GM18526 (cell line): Measurements from ENCODE around the gene TFPT.

Source experiments
- POLR2A ChIP-seq: IDR thresholded peaks from 3 replicates; pipeline ENCODE4 v1.6.1; 2011; ENCODE audit not compliant: insufficient read length; ENCODE audit errors: extremely low read depth

Gene TFPT

DNA sequence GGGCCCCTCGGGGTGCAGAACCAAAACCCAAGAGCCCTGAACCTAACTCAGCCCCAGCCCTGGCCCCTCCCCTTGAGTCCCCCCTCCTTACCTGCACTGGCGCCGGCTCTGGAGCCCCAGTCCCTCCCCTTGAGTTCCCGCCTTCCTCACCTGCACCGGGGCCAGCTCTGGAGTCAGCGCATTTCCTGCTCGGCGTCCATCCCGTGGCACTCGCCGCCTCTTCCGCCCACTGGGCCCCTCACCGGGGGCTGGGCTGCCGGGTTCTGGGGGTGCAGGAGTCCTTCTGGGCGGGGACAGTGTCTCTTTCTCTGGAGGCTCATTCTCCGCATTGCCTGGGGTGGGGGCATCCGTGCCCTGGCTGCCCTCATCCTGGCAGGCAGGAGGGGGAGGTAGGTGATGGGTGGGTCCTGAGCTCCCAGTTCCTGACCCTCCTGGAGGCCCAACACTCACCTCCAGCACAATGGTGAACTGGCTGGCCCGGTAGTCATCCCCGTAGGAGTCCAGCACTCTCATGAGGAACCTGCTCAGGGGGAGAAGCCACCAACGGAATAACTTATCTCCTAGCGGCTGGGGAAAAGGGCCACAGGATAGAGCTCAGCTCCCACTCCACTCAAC is 7.5 kb downstream of the TFPT start:
- no peak for TF ChIP-seq POLR2A

DNA sequence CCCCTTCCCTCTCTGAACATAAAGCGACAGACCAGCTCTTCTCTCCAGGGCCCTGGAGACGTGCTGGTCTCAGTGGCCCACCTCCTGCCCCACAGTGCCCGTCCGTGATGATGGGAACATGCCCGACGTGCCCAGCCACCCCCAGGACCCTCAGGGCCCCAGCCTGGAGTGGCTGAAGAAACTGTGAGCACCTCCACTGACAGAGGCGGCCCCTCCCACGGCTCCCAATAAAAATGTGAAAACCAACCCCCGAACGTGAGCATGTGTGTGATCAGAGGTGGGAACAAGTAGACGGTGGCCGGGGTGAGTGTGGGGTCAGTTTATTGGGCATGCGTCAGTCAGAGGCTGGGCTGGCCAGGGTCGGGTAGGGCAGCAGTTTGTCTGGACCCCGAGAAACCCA is 8.7 kb downstream of the TFPT start:
- TF ChIP-seq POLR2A, result no peak

DNA sequence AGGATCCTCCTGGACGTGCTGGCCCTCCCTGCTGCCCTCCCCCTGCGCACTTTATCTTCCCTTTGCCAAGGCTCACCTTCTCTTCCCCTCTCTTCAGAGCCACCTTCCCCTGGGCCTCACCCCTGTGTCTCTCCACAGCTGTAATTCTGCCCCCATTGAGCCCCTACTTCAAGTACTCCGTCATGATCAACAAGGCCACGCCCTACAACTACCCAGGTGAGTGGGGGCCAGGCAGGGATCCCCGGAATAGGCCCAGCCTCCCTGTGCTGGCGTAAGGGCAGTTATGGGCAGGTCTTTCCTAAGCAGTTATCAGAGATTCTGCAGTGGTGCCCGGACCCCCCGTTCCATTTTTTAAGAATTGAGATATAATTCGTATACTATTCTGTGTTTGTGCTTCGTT is 9.7 kb downstream of the TFPT start:
- no peak for TF ChIP-seq POLR2A

- no peak for TF ChIP-seq POLR2A
Measured at GRCh38 chr19:54104998-54105715, 10.3 kb downstream of the TFPT start.

DNA sequence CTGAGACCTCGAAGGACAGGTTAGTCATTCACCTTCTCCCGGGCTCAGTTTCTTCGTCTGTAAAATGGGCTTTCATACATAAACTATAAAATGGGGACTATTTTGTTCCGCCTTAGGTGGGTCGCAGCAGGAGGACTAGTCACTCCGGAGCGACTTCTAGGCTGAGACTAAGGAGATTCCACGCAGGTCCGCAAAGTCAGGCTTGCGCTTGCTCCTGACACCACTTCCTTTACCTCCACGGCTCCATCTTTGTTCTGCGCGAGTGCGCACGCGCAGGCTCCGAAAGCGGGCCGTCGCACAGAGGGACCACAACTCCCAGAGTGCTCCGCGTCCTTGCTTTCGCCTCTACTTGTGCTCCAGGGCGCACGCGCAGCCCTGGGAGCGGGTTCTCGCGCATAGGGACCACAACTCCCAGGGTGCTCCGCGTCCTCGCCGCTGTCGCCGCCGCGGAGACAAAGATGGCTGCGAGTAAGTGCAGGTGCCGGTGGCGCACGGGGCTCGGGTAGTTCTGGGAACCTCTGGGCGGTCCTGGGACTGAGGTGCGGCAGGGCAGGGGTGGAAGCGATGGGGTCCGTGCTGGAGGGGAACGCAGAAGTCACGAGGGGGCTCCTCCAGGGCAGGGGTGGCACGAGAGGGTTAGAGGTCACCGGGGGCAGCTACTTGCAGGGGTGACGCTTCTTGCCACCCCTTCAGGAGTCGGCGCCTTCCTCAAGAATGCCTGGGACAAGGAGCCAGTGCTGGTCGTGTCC is 12.9 kb downstream of the TFPT start, which contains the start of gene NDUFA3:
Gene NDUFA3, plus strand, starts transcription at position 435 of the 749 bp plus-strand sequence. Its CDS starts 24 bp downstream, at position 459.
- TF ChIP-seq POLR2A, result peak; percentile 86

- TF ChIP-seq POLR2A, result no peak
Measured at GRCh38 chr19:54100561-54100960, 14.9 kb downstream of the TFPT start, which contains the start of gene OSCAR. TSS of gene OSCAR (minus strand) at chr19:54100803. CDS start at chr19:54100792, 11 bp downstream.

DNA sequence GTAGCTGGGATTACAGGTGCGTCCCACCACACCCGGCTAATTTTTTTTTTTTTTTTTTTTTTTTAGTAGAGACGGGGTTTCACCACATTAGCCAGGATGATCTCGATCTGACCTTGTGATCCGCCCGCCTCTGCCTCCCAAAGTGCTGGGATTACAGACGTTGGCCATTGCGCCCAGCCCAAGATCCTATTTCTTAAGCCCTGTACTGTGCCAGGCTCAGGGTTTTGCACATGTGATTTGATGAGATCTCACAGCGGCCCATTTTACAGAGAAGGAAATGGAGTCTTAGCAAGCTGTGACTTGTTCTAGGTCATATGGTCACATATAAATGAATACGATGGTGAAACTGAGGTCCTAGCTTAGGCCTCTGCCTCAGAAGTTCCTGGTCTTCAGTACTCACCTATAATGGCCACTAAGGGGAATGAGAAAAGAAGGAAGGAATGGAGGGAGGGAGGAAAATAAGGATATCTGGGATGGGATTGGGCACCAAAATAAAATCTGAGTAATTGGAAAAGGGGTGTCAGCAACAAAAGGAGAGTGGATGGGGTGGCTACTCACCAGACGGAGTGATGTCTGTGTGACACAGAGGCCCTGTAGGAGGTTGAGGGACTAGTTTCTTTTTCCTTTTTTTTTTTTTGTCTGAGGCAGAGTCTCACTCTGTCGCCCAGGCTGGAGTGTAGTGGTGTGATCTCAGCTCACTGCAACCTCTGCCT is 16.1 kb downstream of the TFPT start:
- TF ChIP-seq POLR2A, result no peak

DNA sequence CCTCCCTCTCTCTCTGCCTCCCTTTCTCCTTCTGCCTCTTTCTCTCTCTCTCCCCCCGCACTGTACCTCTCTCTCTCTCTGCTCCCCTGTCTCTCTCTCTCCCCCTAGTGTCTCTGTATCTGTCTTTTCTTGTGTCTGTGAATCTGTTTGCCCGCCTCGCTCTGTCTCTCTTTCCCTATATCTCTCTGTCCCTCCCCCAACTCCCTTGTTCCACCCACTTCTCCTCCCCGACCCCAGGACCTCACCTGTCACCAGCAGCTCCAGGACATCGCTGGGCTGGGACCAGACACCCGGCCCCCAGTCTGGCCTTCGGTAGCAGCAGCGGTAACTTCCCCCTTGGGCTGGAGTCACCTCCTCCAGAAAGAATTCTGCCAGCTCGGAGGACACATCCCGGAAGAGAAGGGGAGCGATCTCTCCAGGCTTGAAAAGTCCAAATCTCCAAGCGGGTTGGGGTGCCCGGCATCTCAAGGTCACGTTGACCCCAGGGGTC is 18.8 kb downstream of the TFPT start:
- TF ChIP-seq POLR2A, result no peak

DNA sequence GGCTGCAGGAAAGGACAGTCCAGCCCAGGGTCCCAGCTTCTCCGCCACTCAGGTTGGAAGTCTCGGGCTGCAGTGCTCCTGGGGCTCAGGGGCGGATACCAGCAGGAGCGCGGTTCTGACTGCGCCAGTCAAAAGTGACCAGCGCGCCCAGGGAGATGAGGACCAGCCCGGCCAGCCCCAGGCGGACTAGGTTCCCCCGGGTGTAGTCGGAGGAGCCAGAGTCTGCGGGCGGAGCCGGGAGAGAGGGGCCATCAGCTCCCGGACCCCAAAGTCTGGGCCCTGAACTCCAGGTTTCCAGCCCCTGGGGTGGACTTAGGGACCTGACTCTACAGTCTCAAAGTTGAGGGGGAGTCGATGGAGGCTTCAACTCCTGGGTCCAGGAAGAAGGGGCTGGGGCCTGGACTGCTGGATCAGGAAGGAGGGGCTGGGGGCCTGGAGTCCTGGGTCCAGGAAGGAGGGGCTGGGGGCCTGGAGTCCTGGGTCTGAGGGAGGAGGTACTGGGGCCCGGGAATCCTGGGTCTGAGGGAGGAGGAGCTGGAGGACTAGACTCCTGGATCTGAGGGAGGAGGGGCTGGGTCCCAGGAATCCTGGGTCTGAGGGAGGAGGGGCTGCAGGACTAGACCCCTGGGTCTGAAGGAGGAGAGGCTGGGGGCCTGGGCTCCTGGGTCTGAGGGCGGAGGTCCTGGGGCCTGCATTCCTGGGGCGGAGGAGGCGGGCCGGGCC is 20.2 kb downstream of the TFPT start:
- no peak for TF ChIP-seq POLR2A

GRCh38 chr19:54094426-54095000 is 20.9 kb downstream of the TFPT start:
- TF ChIP-seq POLR2A, result no peak

- TF ChIP-seq POLR2A, result no peak
Measured at GRCh38 chr19:54084410-54084809, 31.0 kb downstream of the TFPT start.

- no peak for TF ChIP-seq POLR2A
Measured at GRCh38 chr19:54081032-54081431, 34.4 kb downstream of the TFPT start, which contains the start of gene TARM1. TSS of gene TARM1 (minus strand) at chr19:54081365. CDS start at chr19:54081340, 25 bp downstream.

GRCh38 chr19:54077334-54077733 is 38.1 kb downstream of the TFPT start:
- TF ChIP-seq POLR2A, result no peak

- TF ChIP-seq POLR2A, result no peak
Measured at GRCh38 chr19:54074851-54075250, 40.6 kb downstream of the TFPT start.
